Muscle of back (tissue), 13 donors: Measurements from ENCODE around the gene DGLUCY. TPM values are rescaled to one million over a fixed set of nuclear protein-coding genes. Genes with fewer than 3 reads are reported as not detected.
A peak's percentile ranks its signal among the peaks of the same experiment; 100 is the strongest.
"Not testable (repeated sequence)": the region's sequence is repeated elsewhere in the genome, so short reads cannot be mapped to it uniquely, and the experiment has no call there.

ENCODE experiments used
- DNase-seq, 3 donors: peaks; one replicate each; pipeline versions ENCODE4 v3.0.0 to v3.0.0-alpha.2; 2013
- long read RNA-seq, 9 donors: transcript quantifications; one replicate each; lab custom pipeline, GENCODE V29; 2026
- polyA plus RNA-seq, 10 donors: library from polyadenylated mRNA; unstranded; fragments of 120-200 nt; gene quantifications; one replicate each; pipeline ENCODE4 v1.2.1, GENCODE V29; 2013; ENCODE audit not compliant: insufficient read length in 10 of 10

The DGLUCY gene, protein sequence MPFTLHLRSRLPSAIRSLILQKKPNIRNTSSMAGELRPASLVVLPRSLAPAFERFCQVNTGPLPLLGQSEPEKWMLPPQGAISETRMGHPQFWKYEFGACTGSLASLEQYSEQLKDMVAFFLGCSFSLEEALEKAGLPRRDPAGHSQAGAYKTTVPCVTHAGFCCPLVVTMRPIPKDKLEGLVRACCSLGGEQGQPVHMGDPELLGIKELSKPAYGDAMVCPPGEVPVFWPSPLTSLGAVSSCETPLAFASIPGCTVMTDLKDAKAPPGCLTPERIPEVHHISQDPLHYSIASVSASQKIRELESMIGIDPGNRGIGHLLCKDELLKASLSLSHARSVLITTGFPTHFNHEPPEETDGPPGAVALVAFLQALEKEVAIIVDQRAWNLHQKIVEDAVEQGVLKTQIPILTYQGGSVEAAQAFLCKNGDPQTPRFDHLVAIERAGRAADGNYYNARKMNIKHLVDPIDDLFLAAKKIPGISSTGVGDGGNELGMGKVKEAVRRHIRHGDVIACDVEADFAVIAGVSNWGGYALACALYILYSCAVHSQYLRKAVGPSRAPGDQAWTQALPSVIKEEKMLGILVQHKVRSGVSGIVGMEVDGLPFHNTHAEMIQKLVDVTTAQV
- polyA plus RNA-seq = 10 to 100 TPM; 22.1 to 33.5 (median 27.8) TPM
- long read RNA-seq, donor 1 = 0 reads
- long read RNA-seq, donor 2 = 0 reads
- long read RNA-seq, donor 3 = 0 reads
- long read RNA-seq, donor 4, partial matches to known transcripts = 0 of 1 reads
- long read RNA-seq, donor 4, other reads (novel, unspliced or antisense) = 0 of 1 reads
- long read RNA-seq, donor 5, partial matches to known transcripts = 0 of 1 reads
- long read RNA-seq, donor 5, other reads (novel, unspliced or antisense) = 0 of 1 reads
- long read RNA-seq, donor 6, partial matches to known transcripts = 0 of 1 reads
- long read RNA-seq, donor 6, other reads (novel, unspliced or antisense) = 0 of 1 reads
- long read RNA-seq, donor 7, partial matches to known transcripts = 0 of 1 reads
- long read RNA-seq, donor 7, other reads (novel, unspliced or antisense) = 0 of 1 reads
- long read RNA-seq, donor 8, partial matches to known transcripts = 0 of 2 reads
- long read RNA-seq, donor 8, other reads (novel, unspliced or antisense) = 0 of 2 reads
- long read RNA-seq, donor 9 = 0 reads

DNA sequence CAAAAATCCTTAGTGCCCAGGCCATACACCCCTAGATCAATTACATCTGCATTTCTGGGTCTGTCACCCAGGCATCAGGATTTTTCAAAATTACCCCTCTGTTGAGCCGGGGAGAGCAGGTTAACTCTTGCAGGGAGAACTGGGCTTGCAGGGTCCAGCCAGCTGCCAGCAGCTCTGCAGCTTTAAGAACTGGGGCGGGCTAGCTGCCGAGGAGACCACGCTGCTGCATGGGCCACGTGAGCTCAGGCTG, at the start of gene DGLUCY:
DGLUCY (plus strand) TSS at position 245 of the 250 bp plus-strand sequence. CDS start 46,222 bp downstream, outside the sequence.
- DNase-seq = peak; percentile 81 to 95 (median 88)

DNA sequence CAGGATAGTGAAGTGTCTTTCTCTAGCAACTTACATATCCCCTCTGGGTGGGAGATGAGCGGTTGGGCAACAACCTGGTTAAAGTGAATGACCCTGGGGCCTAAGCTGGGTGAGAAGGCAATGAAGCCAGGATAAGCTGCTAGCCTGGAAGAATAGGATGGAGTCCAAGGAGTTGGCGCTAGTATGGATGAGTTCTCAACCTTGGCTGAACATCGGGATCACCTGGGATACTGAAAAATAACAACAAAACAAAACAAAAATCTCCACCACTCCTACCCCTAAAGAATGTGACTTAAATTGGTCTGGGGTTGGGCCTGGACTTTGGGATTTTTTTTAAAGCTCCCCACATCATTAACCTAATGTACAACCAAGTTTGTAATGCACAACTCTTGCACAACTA, 48.6 kb upstream of the DGLUCY start:
- DNase-seq = peak; percentile 45 to 87 (median 82)

DNA sequence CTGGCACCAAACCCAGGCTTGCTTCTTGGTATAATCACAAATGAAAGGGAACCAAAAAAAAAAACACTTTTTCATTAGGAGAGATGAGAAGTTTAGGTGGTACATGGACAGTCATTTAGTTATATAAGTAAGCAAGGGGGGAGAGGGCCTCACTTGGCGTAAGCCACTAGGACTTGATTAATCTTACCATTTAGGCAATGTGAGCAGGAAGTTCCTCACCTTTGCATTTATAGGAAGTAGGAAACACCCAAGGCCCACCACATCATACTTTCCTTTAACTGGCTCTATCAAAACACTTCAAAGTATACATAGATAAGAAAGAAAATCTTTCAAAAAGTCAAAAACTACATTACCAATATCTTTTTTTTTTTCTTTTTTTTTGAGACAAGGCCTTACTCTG, 46.7 kb upstream of the DGLUCY start:
- DNase-seq = no peak

DNA sequence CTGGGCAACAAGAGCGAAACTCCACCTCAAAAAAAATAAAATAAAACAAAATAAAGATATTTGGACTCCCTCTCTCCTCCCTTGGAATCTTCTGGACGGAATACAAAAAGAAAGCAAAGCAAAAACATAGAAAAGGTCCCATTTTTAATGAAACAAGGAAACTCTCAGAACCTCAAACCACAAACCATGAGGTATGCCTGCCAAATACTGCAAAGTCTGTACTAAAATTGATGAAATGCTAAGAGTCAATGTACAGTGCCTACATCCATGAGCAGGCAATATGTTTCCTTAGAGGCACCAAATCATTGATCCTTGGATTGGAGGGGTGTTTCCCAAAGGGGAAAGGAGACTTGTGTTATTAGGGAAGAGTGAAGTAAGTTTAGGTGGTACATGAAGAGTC, 45.2 kb upstream of the DGLUCY start:
- DNase-seq = no peak

DNA sequence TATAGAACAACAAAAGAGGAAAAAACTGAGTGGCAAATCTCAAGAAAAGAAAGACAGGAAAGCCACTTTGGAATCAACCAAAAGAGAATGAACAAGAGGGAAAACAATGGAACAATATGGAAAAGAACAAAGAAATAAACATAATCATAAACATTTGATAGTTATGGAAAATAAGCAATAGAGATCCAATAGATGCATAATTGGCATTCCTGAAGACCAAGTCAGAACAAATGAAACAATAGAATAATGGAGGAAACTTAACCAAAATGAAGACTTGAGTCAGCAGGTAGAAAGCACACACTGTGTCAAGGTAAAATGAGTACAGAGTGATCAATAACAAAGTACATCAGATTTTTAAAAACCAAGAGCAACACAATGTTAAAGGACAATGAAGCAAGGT, 43.3 kb upstream of the DGLUCY start:
- no peak for DNase-seq

DNA sequence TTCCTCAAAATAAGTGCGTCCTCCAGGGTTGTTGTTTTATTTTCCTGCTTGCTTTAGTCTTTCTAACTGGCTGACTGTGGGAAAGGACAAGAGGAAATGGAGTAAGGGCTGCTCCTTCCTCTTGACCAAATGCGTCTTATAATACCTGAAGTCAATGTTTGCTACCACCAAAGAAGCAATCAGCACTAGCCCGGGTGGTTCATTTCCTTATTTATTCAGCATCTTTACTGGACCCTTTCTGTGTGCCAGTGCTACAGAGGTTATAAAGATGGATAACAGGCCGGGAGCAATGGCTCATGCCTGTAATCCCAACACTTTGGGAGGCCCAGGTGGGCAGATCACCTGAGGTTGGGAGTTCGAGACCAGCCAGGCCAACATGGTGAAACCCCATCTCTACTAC, 38.3 kb upstream of the DGLUCY start:
- no peak for DNase-seq

DNA sequence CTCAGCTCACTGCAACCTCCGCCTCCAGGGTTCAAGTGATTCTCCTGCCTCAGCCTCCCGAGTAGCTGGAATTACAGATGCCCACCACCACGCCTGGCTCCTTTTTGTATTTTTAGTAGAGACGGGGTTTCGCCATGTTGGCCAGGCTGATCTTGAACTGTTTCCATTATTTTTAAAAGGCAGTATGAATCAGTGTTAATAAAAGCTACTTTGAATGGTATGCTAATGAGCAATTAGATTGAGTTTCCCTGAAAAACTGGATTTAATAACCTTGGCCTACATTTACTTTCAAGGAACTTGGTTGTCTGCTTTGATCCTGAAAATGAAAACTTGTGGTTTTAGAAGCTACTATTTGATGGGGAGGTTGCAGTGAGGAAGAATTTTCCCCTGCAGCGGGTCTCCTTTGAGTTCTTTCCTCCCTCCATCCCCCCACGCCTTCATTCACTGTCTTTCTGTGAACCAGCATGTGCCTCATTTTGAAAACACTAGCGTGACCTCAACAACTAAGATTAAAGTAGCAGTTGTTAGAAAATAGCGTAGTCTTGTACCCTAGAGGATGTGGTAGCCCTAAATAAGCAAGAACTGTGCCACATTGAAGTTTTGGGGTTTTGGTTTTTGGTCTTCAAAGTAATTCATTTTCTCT, 35.7 kb upstream of the DGLUCY start:
- no peak for DNase-seq

DNA sequence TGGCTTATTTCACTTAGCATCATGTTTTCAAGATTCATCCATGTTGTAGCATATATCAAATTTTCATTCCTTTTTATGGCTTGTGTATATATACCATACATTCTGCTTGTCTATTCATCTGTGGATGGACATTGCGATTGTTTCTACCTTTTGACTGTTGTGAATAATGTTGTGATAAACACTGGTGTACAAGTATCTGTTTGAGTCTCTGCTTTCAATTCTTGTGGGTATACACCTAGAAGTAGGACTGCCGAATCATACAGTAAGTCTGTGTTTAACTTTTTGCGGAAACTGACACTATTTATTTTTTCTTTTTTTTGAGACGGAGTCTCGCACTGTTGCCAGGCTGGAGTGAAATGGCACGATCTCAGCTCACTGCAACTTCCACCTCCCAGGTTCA, 33.8 kb upstream of the DGLUCY start:
- DNase-seq = no peak

DNA sequence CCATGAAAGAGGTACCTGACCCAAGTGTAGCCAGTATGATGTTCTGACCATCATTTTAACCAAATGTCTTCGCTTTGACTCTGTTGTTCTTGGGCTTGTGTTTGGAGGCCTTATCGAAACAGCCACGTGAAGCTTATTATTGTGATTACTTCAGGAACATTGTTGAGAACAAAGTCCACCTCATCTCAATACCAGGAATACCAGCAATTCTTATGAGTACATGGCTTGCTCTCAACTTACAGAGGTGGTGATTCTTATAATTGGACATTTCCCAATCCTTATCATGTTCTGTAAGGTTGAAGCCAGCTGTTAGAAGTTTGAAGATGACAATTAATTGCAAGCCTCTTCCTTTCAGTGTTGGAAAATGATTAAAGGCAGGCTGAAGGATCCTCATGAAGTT, 31.6 kb upstream of the DGLUCY start:
- no peak for DNase-seq

DNA sequence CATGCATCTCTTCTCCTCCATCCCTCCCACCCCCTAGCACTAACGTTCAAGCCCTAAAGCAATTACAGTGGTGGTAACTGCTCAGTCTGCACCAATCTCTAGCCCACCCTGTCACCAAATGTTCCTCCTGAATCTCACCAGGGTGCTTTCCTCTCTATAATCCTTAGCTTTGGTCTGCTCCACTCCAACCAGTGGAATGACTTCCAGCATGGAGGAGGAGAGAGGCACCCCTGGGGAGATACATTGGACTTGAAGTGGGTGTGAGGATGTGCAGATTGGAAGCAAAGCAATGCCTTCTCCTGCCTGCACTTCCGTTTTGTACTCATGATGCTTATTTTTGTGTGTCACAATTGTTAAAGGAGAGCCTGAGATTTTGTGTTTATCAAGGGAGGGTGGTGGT, 29.4 kb upstream of the DGLUCY start:
- no peak for DNase-seq

DNA sequence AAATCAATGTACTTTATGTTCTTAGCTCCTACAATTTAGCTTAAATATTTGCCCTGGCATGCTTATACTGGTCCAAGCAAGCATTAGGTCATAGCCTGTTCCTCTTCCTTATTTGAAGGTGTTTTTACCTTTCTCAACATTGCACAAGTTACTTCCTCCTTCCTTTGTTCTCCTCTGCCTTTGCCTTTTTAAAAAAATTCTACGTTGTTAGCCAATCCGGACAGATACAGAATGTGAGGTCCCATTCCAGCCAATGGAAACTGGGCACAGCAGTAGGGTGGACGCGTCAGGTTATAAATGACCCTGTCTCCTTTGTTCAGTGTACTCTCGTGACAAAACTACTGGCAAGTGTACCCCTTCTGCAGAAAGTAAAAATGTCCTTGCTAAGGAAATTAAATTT, 26.4 kb upstream of the DGLUCY start:
- DNase-seq = not testable (repeated sequence)

DNA sequence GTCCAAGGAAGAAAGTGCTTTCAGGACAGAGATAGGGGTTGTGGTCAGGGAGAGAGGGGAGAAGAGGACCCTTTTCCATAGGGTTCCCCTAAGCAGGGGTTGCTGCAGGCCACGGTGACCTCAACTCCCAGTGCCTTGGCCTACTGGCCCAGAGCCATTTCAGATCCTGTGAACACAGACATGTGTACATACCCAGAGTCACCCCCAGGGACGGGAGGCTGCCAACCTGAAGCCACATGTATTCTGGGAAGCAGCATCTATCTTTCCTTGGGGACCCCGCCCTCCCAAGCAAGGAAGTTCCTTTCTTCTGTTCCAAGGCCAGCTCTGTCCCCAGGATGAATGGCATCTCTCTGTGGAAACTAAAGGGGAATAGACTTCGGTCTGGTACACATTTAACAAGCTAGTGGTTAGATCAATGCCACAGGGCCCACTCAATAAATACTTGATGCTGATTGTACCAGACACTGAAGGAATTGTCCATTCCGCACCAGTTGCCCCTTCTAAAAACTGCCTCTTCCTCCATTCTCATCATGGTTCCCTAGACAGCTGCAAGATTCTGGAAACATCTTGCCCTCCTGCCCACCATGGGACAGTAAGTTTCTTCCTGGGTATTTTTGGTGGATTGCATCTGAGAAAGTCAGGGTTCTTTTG, 25.2 kb upstream of the DGLUCY start:
- no peak for DNase-seq

DNA sequence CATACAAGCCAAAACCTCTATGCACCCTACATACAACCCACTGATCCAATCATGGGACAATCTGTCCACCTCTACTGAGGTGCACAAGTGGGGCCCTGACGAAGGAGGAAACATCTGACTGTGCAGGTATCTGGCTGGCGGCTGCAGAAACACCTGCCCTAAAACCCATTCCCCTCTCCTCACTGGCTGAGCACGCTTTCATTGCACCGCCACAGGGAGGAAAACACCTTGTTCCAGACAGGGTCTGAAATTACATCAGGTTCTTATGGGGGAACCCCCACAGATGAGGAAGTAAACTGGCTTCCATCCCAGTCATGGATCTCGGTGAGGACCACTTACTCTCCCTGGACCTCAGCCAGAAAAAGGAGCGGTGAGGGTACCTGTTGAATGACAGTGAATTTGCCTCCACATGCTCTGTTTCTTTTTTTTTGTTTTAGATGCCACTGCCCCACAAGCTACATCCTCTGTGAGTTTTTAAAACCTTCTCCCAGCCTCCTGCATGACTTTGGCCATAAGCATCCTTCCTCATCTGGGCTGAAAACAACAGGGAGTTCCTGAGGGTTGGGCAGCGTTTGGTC, 23.8 kb upstream of the DGLUCY start:
- no peak for DNase-seq

DNA sequence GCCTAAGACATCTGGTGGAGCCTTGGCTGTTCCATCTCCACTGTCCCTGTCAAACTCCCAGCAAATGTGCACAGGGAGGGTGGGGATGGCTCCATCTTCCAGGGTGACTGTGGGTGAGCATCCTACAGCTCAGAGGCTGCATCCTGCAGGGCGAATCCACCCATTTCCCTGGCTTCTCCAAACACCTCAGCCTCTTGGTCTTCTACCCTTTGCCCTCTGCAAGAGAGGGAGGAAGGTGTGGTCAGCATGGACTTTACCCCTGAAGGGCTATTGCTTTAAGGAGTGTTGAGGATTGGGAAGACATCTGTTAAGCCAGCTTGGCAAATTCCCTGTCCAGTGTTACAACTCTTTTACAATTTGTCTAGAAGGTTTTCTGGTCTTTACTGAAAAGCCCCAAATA, 23.1 kb upstream of the DGLUCY start:
- no peak for DNase-seq

DNA sequence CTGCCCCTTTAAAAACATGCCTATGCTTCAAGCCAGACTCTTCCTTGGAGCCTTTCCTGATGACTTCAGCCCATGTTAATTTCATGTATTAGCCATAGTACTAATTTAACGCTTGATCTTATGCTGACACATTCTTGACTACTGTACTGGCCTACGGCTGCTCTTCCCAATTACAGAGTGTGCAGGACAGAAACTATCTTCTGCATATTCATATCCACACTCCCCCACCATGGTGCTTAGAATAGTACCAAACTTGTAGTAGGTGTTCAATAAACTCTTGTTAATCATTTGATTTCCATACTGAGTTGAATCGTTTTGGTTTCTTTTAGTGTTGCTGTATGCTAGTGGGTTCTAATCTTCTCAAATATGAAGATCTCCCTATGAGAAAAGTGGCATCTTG, 21.8 kb upstream of the DGLUCY start:
- no peak for DNase-seq

DNA sequence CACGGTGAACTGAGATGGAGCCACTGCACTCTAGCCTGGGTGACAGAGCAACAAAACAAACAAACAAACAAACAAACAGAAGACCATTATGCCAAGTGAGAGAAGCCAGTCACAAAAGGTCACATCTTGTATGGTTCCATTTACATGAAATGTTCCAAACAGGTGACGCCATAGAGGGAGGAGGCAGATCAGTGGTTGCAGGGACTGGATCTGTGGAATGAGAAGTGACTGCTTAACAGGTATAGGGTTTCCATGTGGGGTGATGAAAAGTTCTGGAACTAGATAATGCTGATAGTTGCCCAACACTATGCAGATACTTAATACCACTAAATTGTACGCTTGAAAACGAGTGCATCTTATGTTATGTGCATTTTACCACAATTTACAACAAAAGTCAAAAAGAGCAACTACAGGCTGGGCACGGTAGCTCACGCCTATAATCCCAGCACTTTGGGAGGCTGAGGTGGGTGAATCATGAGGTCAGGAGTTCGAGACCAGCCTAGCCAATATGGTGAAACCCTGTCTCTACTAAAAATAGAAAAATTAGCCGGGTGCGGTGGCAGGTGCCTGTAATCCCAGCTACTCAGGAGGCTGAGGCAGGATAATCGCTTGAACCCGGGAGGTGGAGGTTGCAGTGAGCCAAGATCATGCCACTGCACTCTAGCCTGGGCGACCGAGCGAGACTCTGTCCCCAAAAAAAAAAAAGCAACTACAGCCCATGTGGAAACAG, 20.0 kb upstream of the DGLUCY start:
- not testable (repeated sequence) for DNase-seq

DNA sequence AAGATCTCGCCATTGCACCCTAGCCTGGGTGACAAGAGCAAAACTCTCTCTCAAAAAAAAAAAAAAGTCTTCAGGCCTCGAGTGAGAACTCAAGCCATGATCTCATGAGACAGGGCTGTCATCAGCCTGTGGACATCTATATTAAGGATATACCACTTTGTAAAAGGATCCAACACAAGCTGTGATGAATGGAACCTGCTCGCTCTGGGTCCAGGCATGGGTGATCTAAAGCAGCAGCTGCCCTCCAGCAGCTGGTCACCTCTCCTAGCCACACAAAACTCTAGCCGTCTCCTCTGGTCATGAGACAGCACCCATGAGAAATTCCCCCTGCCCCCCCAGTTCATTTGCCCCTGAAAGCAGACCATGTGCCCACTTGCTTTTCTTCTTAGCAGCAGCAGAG, 19.1 kb upstream of the DGLUCY start:
- peak in 2 of 3 donors; percentile 38 to 57 for DNase-seq

DNA sequence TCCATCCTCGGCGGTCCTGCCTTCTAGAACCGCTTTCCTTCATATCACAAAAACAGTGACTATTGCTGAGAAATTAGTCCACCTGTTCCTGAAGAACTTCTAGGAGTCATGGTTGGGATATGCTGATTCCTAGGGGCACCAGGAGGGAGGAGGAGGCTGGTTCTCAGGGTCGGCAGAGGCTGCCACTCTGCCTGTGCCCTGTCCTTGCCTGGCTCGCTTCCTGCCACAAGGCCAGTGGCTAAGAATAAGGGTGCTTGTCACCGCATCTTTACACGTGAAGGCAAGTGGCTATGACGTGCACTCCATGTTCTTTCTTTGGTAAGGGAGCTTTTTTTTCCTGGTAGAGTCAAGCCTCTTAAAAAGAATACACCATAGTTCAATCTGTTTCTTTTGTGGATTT, 18.7 kb upstream of the DGLUCY start:
- DNase-seq = no peak

DNA sequence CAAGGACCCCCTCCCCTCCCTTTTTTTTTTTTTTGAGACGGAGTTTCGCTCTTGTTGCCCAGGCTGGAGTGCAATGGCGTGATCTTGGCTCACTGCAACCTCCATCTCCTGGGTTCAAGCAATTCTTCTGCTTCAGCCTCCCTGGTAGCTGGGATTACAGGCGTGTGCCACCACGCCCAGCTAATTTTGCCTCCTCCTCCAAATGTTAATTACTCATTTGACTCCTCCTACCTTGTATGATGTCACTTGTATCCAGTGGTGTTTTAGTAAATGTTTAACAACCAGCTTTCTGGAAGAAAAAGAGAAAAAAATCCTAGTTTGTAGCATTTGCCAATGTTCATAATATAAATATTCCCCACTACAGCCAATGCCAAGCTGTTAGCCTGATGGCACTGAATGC, 16.2 kb upstream of the DGLUCY start:
- not testable (repeated sequence) for DNase-seq

DNA sequence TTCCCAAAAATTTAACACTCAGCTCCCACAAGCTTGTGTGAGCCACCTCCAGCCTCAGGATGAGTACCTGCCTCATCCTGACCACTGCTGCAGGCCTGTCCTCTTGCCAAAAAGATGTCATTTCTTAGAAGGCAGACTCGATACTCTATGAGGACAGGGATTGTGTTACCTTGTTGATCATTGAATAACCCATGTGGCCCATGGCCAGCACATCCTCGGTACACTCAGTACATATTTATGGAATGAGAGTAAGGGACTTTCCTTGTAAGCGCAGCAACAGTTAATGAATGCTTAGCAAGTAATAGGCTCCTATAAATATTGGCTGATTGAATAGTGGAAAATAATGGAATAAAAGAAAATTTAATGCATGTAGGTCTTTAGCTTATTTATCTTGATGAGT, 15.3 kb upstream of the DGLUCY start:
- no peak for DNase-seq

DNA sequence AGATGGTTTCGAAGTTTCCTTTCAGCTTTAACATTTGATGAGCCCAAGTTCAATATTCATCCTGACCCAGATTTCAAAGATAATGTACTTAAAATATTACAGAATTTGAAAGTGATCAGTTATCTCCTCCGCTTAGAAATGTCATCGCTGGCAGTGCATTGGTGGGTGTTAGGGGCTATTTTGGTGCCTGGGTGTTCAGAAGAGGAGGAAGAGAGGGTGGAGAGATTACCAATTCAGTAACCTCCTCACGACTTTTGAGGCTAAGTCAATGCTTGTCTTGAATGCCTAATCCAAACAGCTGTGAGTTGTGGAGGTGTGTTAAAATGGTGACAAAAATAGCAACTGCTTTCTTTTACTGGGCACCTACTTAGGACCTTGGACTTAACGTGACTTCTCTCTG, 13.8 kb upstream of the DGLUCY start:
- DNase-seq = no peak
